GM19023 (cell line): ENCODE results near the gene AFAP1L1.

Experiments used
- ATAC-seq: cut with Tn5 transposase; IDR thresholded peaks from one replicate; pipeline ENCODE4 v1.9.1; 2021; ENCODE audit warnings: mild to moderate bottlenecking, moderate library complexity; ENCODE audit not compliant: unreplicated experiment

The AFAP1L1 gene

GRCh38 chr5:149271716-149272563 is at the start of gene AFAP1L1:
Gene AFAP1L1, plus strand, starts transcription at chr5:149271859. Its CDS starts 110 bp downstream, at chr5:149271969.
- ATAC-seq = no peak

DNA sequence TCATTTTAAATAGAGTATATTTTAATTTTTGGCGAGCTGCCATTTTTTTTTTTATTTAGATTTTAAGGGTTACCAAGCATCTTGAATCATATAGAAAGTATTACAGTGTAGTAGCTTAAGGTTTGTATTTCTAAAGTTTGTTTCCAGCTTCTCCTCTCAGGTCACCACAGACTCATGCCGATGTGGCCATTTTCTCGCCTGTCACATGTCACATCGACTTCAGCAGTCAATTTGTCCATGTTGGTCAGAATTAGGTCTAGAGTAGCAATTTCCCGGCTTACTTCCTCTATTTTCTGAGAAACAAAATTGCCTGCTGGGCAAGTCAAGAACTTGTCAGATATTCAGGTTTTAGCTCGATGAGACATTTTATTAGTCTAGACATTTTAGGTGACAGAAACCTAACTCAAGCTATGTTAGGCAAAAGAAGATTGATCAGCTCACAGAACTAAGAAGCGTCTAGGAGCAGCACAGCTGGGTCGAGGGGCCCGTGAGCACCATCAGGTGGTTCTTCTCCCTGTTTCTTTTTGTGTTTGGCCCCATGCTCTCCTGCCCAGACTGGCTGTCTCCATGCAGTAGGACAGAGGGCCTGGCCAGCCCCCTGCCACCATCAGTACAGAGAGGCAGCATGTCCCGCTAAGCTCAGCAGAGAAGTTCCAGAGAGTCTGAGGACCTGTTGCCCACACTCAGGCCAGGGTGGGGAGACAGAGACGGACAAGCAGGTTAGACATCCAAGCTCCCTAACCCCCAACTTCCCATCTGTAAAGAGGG is 48.4 kb upstream of the AFAP1L1 start:
- no peak for ATAC-seq

DNA sequence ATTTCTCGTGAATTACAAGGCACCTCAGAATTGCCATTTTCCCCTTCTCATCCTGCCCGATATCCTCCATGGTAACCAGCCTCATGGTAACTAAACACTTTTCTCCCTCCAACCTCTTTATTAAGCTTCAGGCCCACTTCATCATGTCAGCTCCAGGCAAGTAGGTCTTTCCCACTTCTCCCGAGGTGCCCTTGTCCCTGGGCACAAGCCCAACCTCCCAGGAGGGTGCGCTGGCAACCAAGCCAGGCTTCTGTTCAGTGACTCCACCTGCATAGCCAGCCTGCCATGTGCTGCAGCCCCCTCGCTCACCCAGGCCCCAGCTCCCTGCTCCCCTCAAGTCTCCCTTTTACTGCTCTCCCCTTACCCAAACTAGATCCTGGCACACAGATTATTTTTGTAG is 47.4 kb upstream of the AFAP1L1 start:
- no peak for ATAC-seq

DNA sequence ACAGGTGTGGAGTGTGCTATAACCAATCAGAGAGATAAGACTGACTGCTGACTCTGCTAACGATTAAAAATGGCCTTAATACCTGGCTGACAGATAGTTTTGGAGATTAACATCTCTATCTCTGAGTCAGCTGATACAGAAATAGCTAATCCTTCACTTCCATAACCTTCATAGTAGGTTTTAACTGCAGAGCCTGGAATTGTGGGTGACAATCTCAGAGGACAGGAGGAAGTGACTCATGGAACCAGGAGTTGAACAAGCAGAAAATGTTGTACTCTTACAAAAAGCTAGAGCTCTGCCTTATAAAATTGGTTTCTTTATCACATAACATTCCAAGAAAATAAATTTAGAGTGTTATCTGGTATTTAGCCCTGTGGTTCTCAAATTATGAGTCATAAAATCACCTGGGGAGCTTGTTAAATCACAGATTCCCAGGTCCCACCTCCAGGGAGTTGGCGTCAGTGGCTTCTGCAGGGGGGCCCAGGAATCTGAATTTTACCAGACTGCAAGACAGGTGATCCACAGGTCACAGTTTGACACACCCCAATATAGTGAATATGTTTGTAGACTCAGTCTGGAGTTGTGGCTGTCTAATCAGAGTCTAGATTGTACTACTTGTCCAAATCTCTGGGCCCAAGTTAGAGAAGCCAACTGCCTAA is 44.4 kb upstream of the AFAP1L1 start:
- no peak for ATAC-seq

- no peak for ATAC-seq
Observed at GRCh38 chr5:149228618-149229297, 42.9 kb upstream of the AFAP1L1 start.

- no peak for ATAC-seq
Observed at GRCh38 chr5:149229298-149229937, 42.2 kb upstream of the AFAP1L1 start.

- ATAC-seq = no peak
Observed at GRCh38 chr5:149235841-149236240, 35.8 kb upstream of the AFAP1L1 start.

GRCh38 chr5:149237662-149238061 is 34.0 kb upstream of the AFAP1L1 start:
- no peak for ATAC-seq

GRCh38 chr5:149238540-149238939 is 33.1 kb upstream of the AFAP1L1 start:
- ATAC-seq = no peak

- no peak for ATAC-seq
Observed at GRCh38 chr5:149239917-149240316, 31.7 kb upstream of the AFAP1L1 start.

DNA sequence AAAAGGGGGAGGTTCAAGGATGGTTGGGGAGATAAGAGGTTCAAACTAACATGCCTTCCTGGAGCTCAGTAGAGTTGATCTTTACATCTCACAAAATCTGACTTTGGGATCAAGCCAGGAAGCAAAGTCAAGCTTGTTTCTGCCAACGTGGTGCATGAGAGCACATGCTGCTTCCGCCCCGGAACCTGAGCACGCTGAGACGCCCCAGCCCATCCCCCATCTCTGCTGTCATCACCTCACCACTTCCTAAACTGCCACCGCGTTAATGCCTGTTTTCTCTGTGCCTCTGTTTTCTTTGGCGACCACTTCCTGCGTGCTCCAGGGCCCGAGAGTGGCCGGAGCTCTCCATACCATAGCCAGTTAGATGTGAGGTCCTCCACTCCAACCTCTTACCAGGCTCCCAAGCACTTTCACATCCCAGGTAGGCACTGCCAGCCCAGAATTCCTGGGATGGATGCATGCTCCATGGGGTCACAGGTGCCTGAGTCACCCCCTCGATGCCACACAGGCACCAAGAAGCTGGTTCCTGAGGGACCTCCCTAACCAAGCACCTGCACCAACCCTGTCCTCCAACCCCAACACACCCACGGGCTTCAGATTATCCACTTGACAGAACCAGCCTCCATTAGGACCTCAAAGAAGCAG is 31.2 kb upstream of the AFAP1L1 start:
- no peak for ATAC-seq

DNA sequence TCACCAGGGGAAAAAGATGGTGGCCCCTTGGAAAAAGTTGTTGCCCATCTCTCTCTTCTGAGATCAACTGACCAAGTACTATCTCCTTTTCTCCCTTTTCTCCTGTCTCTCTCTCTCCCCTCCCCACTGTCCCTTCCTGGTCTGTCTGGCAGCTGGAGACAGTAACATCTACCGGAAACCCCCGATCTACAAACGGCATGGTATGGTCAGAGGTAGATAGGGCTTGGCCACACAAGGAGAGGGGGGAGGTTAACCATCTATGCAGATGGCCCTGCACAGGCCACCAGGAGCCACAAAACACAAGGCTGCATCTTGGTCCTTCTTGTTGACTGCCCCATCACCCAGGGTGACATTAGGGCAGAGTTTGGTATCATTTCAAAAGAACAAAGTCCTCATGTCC is 29.3 kb upstream of the AFAP1L1 start:
- no peak for ATAC-seq

DNA sequence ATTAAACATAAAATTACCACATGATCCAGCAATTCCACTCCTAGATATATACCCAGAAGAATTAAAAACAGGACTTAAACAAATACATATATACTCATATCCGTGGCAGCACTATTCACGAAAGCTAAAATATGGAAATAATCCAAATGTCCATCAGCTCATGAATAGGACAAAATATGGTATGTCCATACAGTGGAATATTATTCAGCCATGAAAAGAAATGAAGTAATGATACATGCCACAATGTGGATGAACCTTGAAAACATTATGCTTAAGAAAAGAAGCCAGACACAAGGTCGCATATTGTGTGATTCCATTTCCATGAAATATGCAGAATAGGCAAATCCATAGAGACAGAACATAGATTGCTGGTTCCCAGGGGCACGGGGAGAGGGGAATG is 24.8 kb upstream of the AFAP1L1 start:
- no peak for ATAC-seq

DNA sequence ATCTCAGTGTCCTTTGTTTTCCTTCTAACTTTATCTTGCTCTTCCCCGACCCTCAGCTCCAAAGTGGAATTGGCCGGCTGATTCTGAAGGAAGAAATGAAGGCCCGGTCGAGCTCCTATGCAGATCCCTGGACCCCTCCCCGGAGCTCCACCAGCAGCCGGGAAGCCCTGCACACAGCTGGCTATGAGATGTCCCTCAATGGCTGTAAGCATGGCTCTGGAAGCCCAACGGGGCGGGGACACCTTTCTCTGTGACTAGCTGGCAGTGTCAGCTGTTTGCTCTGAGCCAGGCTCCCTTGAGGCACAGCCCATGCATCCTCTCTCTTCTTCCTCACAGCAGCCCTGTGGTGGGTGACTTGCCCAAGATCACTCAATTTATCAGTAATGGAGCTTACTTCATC is 23.9 kb upstream of the AFAP1L1 start:
- no peak for ATAC-seq

GRCh38 chr5:149251546-149251945 is 20.1 kb upstream of the AFAP1L1 start:
- no peak for ATAC-seq

- no peak for ATAC-seq
Observed at GRCh38 chr5:149254506-149254905, 17.2 kb upstream of the AFAP1L1 start.

DNA sequence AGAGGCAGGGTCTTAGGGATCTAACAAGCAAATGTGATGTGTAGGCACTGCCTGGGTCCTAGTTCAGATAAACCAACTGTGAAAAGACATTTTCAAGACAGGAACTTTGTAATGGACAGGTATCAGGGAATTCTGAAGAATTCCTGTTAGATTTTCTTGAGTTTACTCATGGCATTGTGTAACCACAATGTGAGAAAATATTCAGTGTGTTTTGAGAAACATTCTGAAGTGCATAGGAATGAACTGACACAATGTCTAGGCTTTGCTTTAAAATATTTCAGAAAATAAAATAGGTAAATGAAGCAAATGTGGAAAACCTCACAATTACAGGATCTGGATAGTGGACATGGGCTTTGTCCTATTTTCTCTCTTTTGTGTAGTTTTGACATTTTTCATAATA is 15.2 kb upstream of the AFAP1L1 start:
- ATAC-seq = no peak

GRCh38 chr5:149257131-149257530 is 14.5 kb upstream of the AFAP1L1 start:
- no peak for ATAC-seq

- no peak for ATAC-seq
Observed at GRCh38 chr5:149257889-149258705, 13.6 kb upstream of the AFAP1L1 start.
